Measurements from ENCODE around the gene WDR4.
"Not testable (repeated sequence)": the region's sequence is repeated elsewhere in the genome, so short reads cannot be mapped to it uniquely, and the experiment has no call there.

WDR4 gene

GRCh38 chr21:42878993-42879787, at the start of gene WDR4:
Gene WDR4 (minus strand): TSS chr21:42879539. CDS start chr21:42879495, 44 bp downstream.
- ATAC-seq = peak; percentile 95
- TF ChIP-seq CSDC2 (CRISPR knock-in tag; IDR thresholded peaks at IDR 0.05) (no peak), TOX (CRISPR knock-in tag; IDR thresholded peaks at IDR 0.05; ENCODE audit: borderline replicate concordance) (no peak), CSRNP3 (CRISPR knock-in tag; IDR thresholded peaks at IDR 0.05) (no peak), ZNF70 (CRISPR knock-in tag; IDR thresholded peaks at IDR 0.05) (no peak), PATZ1 (CRISPR knock-in tag; IDR thresholded peaks at IDR 0.05; ENCODE audit: borderline replicate concordance) (no peak), ZC3H10 (CRISPR knock-in tag; IDR thresholded peaks at IDR 0.05) (no peak), RARB (CRISPR knock-in tag; IDR thresholded peaks at IDR 0.05) (no peak), GLIS3 (CRISPR knock-in tag; IDR thresholded peaks at IDR 0.05) (no peak), TCF4 (CRISPR knock-in tag; IDR thresholded peaks at IDR 0.05; ENCODE audit: borderline replicate concordance) (no peak), ISL1 (CRISPR knock-in tag; IDR thresholded peaks at IDR 0.05) (no peak), SNAI2 (CRISPR knock-in tag; IDR thresholded peaks at IDR 0.05) (no peak), BACH2 (CRISPR knock-in tag; IDR thresholded peaks at IDR 0.05; ENCODE audit: borderline replicate concordance) (no peak), ARNTL (CRISPR knock-in tag; IDR thresholded peaks at IDR 0.05; ENCODE audit: borderline replicate concordance, low read depth) (no peak), ZNF8 (CRISPR knock-in tag; IDR thresholded peaks at IDR 0.05) (no peak), ZFP30 (CRISPR knock-in tag; IDR thresholded peaks at IDR 0.05) (no peak), TSHZ2 (CRISPR knock-in tag; IDR thresholded peaks at IDR 0.05) (no peak)

- ATAC-seq = not testable (repeated sequence)
Observed at GRCh38 chr21:42927474-42928200, 48.3 kb upstream of the WDR4 start.

- no peak for ATAC-seq
- TF ChIP-seq PPARA (CRISPR knock-in tag; IDR thresholded peaks at IDR 0.05; ENCODE audit: borderline replicate concordance) (no peak), POU6F1 (CRISPR knock-in tag; IDR thresholded peaks at IDR 0.05; ENCODE audit: borderline replicate concordance, low read depth) (no peak), ZNF565 (CRISPR knock-in tag; conservative IDR thresholded peaks at IDR 0.05; ENCODE audit: low read depth) (no peak)
Observed at GRCh38 chr21:42925114-42925926, 46.0 kb upstream of the WDR4 start, which contains the start of gene ERVH48-1. Gene ERVH48-1 (minus strand): TSS chr21:42925630. CDS start chr21:42919006, 6,624 bp downstream.

All from SK-N-SH treated with all-trans-retinoic acid at 6 μM for 48 hours (cell line).